Tibial nerve (tissue), 4 donors: ENCODE measurements around the gene ASXL1. TPM values are rescaled to one million over a fixed set of nuclear protein-coding genes. Genes with fewer than 3 reads are reported as not detected.

ENCODE experiments used
- DNase-seq, 2 donors: peaks; one replicate each; pipeline ENCODE4 v3.0.0-alpha.2; 2019; ENCODE audit warnings: low spot score in 2 of 2
- H3K27ac ChIP-seq, 4 donors: fragments of 200-600 bp; sonication (generic) in 3 of 4; one replicate each; pipeline ENCODE4 v1.5.1; 2017 to 2019; ENCODE audit warnings: mild to moderate bottlenecking in 1 of 4
- H3K27me3 ChIP-seq, 2 donors: fragments of 200-600 bp; sonication (generic) in 1 of 2; one replicate each; pipeline versions ENCODE4 v1.5.1 to v1.6.0; 2017 to 2019
- H3K36me3 ChIP-seq, 3 donors: fragments of 200-600 bp; sonication (generic); one replicate each; pipeline ENCODE4 v1.5.1; 2018 to 2019
- H3K4me1 ChIP-seq, 4 donors: fragments of 200-600 bp; sonication (generic) in 3 of 4; one replicate each; pipeline ENCODE4 v1.5.1; 2017 to 2019
- H3K4me3 ChIP-seq, 4 donors: fragments of 200-600 bp; sonication (generic) in 3 of 4; one replicate each; pipeline ENCODE4 v1.5.1; 2017 to 2019; ENCODE audit warnings: mild to moderate bottlenecking in 1 of 4, moderate library complexity in 1 of 4
- H3K9me3 ChIP-seq, 4 donors: fragments of 200-600 bp; sonication (generic) in 3 of 4; one replicate each; pipeline ENCODE4 v1.5.1; 2017 to 2019
- CTCF ChIP-seq, 5 experiments: fragments of 200-600 bp in 3 of 5; fragments of 450-650 bp in 2 of 5; sonication (generic) in 3 of 5; IDR thresholded peaks; one replicate each; pipeline ENCODE4 v1.5.1; 2016 to 2019; ENCODE audit warnings: antibody characterized with exemption in 5 of 5, mild to moderate bottlenecking in 3 of 5, moderate library complexity in 2 of 5
- EP300 ChIP-seq, 2 donors: sonication (generic); formaldehyde crosslinking; IDR thresholded peaks; one replicate each; pipeline ENCODE4 v1.6.1; 2017; ENCODE audit warnings: antibody characterized with exemption in 2 of 2, mild to moderate bottlenecking in 1 of 2
- POLR2A ChIP-seq, 2 donors: fragments of 450-650 bp; IDR thresholded peaks; one replicate each; pipeline ENCODE4 v1.6.1; 2017; ENCODE audit warnings: antibody characterized with exemption in 2 of 2, mild to moderate bottlenecking in 2 of 2, moderate library complexity in 2 of 2
- WGBS, 2 donors: methylation state at CpG; one replicate each; pipeline ENCODE4 v1.1.5; 2018; 5-methylcytosine and 5-hydroxymethylcytosine counted together
- total RNA-seq, 4 donors: library from RNA; depleted of rRNA; stranded (reverse); fragments of >200 nt; gene quantifications; one replicate each; pipeline ENCODE4 v1.1.0, GENCODE V29; 2016

Gene ASXL1
- total RNA-seq, 4 donors from 2014 or later = 108 to 194 (median 138) TPM

GRCh38 chr20:32415494-32415893 lies 57.4 kb downstream of the ASXL1 start:
- TF ChIP-seq EP300 (IDR thresholded peaks at IDR 0.05) (no peak), CTCF (IDR thresholded peaks at IDR 0.05) (no peak), POLR2A (IDR thresholded peaks at IDR 0.05) (no peak)
- Histone ChIP-seq H3K27ac (no peak overlapping the region), H3K9me3 (no peaks in the 10 kb centered on the region), H3K36me3 (no peaks in the 10 kb centered on the region), H3K4me1 (peaks cover 0 to 41% (median 2%) of the 10 kb centered on the region in 4 donors), H3K27me3 (no peaks in the 10 kb centered on the region), H3K4me3 (no peak overlapping the region)
- no peak for DNase-seq
- WGBS, 2 donors = 36 to 45% methylated on average over 2 of the region's 2 CpGs

GRCh38 chr20:32416206-32416605 lies 58.1 kb downstream of the ASXL1 start:
- H3K4me1 ChIP-seq = peaks cover 0 to 48% (median 2%) of the 10 kb centered on the region in 4 donors
- no peak overlapping the region for H3K27ac ChIP-seq
- no peak overlapping the region for H3K4me3 ChIP-seq
- TF ChIP-seq CTCF (IDR thresholded peaks at IDR 0.05) = no peak
- no peak for TF ChIP-seq POLR2A (IDR thresholded peaks at IDR 0.05)
- TF ChIP-seq EP300 (IDR thresholded peaks at IDR 0.05) = no peak
- WGBS, 2 donors = 79 to 86% methylated on average over 2 of the region's 2 CpGs
- no peak for DNase-seq
- H3K9me3 ChIP-seq = no peaks in the 10 kb centered on the region
- H3K36me3 ChIP-seq = no peaks in the 10 kb centered on the region
- no peaks in the 10 kb centered on the region for H3K27me3 ChIP-seq

- no peaks in the 10 kb centered on the region for H3K27me3 ChIP-seq
- H3K9me3 ChIP-seq = no peaks in the 10 kb centered on the region
- no peak for TF ChIP-seq EP300 (IDR thresholded peaks at IDR 0.05)
- no peak for TF ChIP-seq CTCF (IDR thresholded peaks at IDR 0.05)
- TF ChIP-seq POLR2A (IDR thresholded peaks at IDR 0.05) = no peak
- H3K27ac ChIP-seq = no peak overlapping the region
- no peak for DNase-seq
- peaks cover 0 to 44% (median 2%) of the 10 kb centered on the region in 4 donors for H3K4me1 ChIP-seq
- H3K36me3 ChIP-seq = no peaks in the 10 kb centered on the region
- H3K4me3 ChIP-seq = no peak overlapping the region
- 88 to 89% methylated on average over 2 of the region's 2 CpGs for WGBS, 2 donors
These were observed 60.2 kb downstream of the ASXL1 start for GRCh38 chr20:32418376-32418775.

- no peak overlapping the region for H3K27ac ChIP-seq
- H3K27me3 ChIP-seq = no peaks in the 10 kb centered on the region
- TF ChIP-seq CTCF (IDR thresholded peaks at IDR 0.05) (no peak), EP300 (IDR thresholded peaks at IDR 0.05) (no peak), POLR2A (IDR thresholded peaks at IDR 0.05) (no peak)
- no peaks in the 10 kb centered on the region for H3K9me3 ChIP-seq
- H3K4me3 ChIP-seq = no peak overlapping the region
- DNase-seq = no peak
- H3K4me1 ChIP-seq = peaks cover 0 to 20% (median 0%) of the 10 kb centered on the region in 4 donors
- 11 to 21% methylated on average over 2 of the region's 2 CpGs for WGBS, 2 donors
- H3K36me3 ChIP-seq = no peaks in the 10 kb centered on the region
These were observed 63.2 kb downstream of the ASXL1 start for GRCh38 chr20:32421290-32421689.

GRCh38 chr20:32427996-32428395 lies 69.9 kb downstream of the ASXL1 start:
- Histone ChIP-seq H3K9me3 (no peaks in the 10 kb centered on the region), H3K27me3 (no peaks in the 10 kb centered on the region), H3K27ac (no peak overlapping the region), H3K4me3 (no peak overlapping the region), H3K4me1 (peaks cover 0 to 15% (median 0%) of the 10 kb centered on the region in 4 donors), H3K36me3 (peaks cover 0 to 56% (median 9%) of the 10 kb centered on the region in 3 donors)
- TF ChIP-seq POLR2A (IDR thresholded peaks at IDR 0.05) (no peak), CTCF (IDR thresholded peaks at IDR 0.05) (no peak), EP300 (IDR thresholded peaks at IDR 0.05) (no peak)
- no peak for DNase-seq
- 87 to 92% methylated on average over 6 of the region's 6 CpGs for WGBS, 2 donors
